H1 (cell line): ENCODE data around the gene IQGAP3. TPM values are rescaled to one million over a fixed set of nuclear protein-coding genes. Genes with fewer than 3 reads are reported as not detected.

Experiments
- EP300 ChIP-seq, 2 experiments: IDR thresholded peaks; 1 replicate in 1 of 2; 2 replicates in 1 of 2; pipeline ENCODE4 v1.6.1; 2011 to 2012; ENCODE audit warnings: low read depth in 2 of 2, low read length in 2 of 2, mild to moderate bottlenecking in 2 of 2, borderline replicate concordance in 1 of 2, inconsistent platforms in 1 of 2, moderate library complexity in 1 of 2
- GTF2F1 ChIP-seq: IDR thresholded peaks from 2 replicates; pipeline ENCODE4 v1.6.1; 2012; ENCODE audit warnings: low read depth, low read length, improper control_type of control experiment, borderline replicate concordance
- polyA plus RNA-seq, 7 experiments: library from polyadenylated mRNA; depleted of rRNA in 3 of 7; stranded (reverse) in 5 of 7; unstranded in 2 of 7; fragments of >200 nt in 5 of 7; fragments of 200-250 nt in 2 of 7; gene quantifications; 1 replicate in 5 of 7; 2 replicates in 1 of 7; 4 replicates in 1 of 7; pipeline versions ENCODE4 v1.2.1 to v1.2.3, GENCODE V29; 2011 to 2013; ENCODE audit warnings: missing spikeins in 2 of 7, mixed read lengths in 2 of 7
- total RNA-seq: library from RNA; stranded (reverse); fragmentation: NEBNext Ultra II Directional; extraction: Animal tissue kit (Norgen Biotek cat#: 25700); gene quantifications from 2 replicates; pipeline ENCODE4 v1.2.1, GENCODE V29; 2021

The IQGAP3 gene
- total and polyA plus RNA-seq, 2 of the 8 experiments (the other 6 are each of a cell fraction or from before 2014, with no cell fraction given): 14.6 to 22.3 TPM

DNA sequence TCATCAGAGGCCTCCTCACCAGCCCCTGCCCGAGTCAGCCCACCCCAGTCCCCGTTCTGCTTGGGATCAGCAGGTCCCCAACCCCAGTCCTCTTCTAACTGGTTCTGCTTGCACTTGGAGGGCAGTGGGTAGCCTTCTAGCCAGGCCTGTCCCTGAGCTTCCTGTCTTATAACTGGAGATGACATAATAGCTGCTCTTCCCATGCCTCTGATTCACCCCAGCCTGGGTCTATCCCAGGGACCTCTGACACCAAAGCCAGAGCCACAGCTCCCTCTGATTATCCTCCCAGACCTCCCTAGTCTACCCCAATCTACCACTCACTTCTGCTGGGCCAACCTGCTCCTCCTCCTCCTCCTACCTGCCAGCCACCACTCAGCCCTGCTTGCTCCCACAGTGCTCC lies 31.4 kb downstream of the IQGAP3 start (continued):
- TF ChIP-seq GTF2F1 (no peak), EP300 (IDR thresholded peaks at IDR 0.05; ENCODE audit: borderline replicate concordance in 1 of 2, low read depth in 2 of 2, low read length in 2 of 2) (no peak)
